Gastroesophageal sphincter (tissue), 4 donors: Measurements from ENCODE around the gene SLC22A12. TPM values are rescaled to one million over a fixed set of nuclear protein-coding genes. Genes with fewer than 3 reads are reported as not detected.
A peak's percentile ranks its signal among the peaks of the same experiment; 100 is the strongest.

Experiments
- ATAC-seq: fragments of 150-250 bp; one replicate; pipeline ENCODE4 v1.9.1; 2016; ENCODE audit warnings: mild to moderate bottlenecking, moderate library complexity
- H3K27ac ChIP-seq, 4 donors: fragments of 200-600 bp; sonication (generic) in 3 of 4; 1 replicate in 3 of 4; 2 replicates in 1 of 4; pipeline ENCODE4 v1.5.1; 2016 to 2019
- H3K27me3 ChIP-seq: fragments of 200-600 bp; sonication (generic); one replicate; pipeline ENCODE4 v1.5.1; 2019
- H3K36me3 ChIP-seq, 2 donors: fragments of 200-600 bp; sonication (generic); one replicate each; pipeline ENCODE4 v1.5.1; 2019; ENCODE audit warnings: control low read depth in 1 of 2
- H3K4me1 ChIP-seq, 3 donors: fragments of 200-600 bp; sonication (generic); 1 replicate in 2 of 3; 2 replicates in 1 of 3; pipeline ENCODE4 v1.5.1; 2016 to 2019; ENCODE audit warnings: control low read depth in 2 of 3
- H3K4me3 ChIP-seq, 2 donors: fragments of 200-600 bp; sonication (generic); one replicate each; pipeline ENCODE4 v1.5.1; 2019; ENCODE audit warnings: mild to moderate bottlenecking in 1 of 2, moderate library complexity in 1 of 2
- H3K9me3 ChIP-seq, 3 donors: fragments of 200-600 bp; sonication (generic); one replicate each; pipeline ENCODE4 v1.5.1; 2017 to 2019; ENCODE audit warnings: control low read depth in 2 of 3
- EP300 ChIP-seq: sonication (generic); formaldehyde crosslinking; IDR thresholded peaks from one replicate; pipeline ENCODE4 v1.6.1; 2017; ENCODE audit warnings: antibody characterized with exemption, mild to moderate bottlenecking
- POLR2A ChIP-seq, 2 donors: fragments of 450-650 bp; IDR thresholded peaks; one replicate each; pipeline ENCODE4 v1.6.1; 2017; ENCODE audit warnings: antibody characterized with exemption in 2 of 2, mild to moderate bottlenecking in 2 of 2, moderate library complexity in 1 of 2
- POLR2AphosphoS5 ChIP-seq: sonication (generic); formaldehyde crosslinking; IDR thresholded peaks from one replicate; pipeline ENCODE4 v1.6.1; 2017; ENCODE audit warnings: antibody characterized with exemption
- WGBS, 2 donors: methylation state at CpG; one replicate each; pipeline ENCODE4 v1.1.5; 2018; ENCODE audit warnings: low coverage in 1 of 2; 5-methylcytosine and 5-hydroxymethylcytosine counted together
- total RNA-seq, 4 donors: library from RNA; depleted of rRNA; stranded (reverse); fragments of >200 nt; gene quantifications; one replicate each; pipeline ENCODE4 v1.1.0, GENCODE V29; 2016
- TF ChIP-seq, protein P1 (sequence below), 4 experiments: fragments of 200-600 bp in 2 of 4; fragments of 450-650 bp in 2 of 4; sonication (generic) in 1 of 4; IDR thresholded peaks; one replicate each; pipeline ENCODE4 v1.5.1; 2017 to 2019; ENCODE audit warnings: antibody characterized with exemption in 4 of 4, mild to moderate bottlenecking in 2 of 4, moderate library complexity in 2 of 4

Gene SLC22A12
- total RNA-seq, 4 donors from 2014 or later, result not detected

DNA sequence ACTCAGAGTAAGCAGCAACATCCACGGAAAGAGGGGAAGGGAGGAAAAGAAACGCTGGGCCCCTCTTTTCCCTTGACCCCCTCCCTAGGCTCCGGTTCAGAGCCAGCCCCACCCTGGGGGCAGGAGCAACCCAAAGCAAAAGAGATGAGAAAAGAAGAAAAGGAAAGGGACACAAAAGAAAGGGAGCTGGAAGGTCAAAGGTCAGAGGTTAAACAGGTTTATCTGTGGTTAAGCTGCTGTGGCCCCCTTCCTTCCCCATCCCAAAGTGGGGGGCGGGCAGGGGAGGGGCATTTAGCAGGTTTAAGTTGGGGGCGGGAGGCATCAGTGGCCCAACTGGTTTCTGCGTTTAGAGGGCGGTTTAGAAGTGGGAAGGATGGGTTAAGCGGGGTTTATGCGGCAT lies 35.6 kb downstream of the SLC22A12 start:
- Histone ChIP-seq H3K4me1 (peaks cover 0 to 11% (median 0%) of the 10 kb centered on the region in 3 donors), H3K4me3 (no peak overlapping the region), H3K36me3 (no peaks in the 10 kb centered on the region), H3K27ac (no peak overlapping the region), H3K9me3 (no peaks in the 10 kb centered on the region), H3K27me3 (no peaks in the 10 kb centered on the region)
- no peak for ATAC-seq
- TF ChIP-seq POLR2AphosphoS5, result no peak
- no peak for TF ChIP-seq EP300
- TF ChIP-seq, protein P1, sequence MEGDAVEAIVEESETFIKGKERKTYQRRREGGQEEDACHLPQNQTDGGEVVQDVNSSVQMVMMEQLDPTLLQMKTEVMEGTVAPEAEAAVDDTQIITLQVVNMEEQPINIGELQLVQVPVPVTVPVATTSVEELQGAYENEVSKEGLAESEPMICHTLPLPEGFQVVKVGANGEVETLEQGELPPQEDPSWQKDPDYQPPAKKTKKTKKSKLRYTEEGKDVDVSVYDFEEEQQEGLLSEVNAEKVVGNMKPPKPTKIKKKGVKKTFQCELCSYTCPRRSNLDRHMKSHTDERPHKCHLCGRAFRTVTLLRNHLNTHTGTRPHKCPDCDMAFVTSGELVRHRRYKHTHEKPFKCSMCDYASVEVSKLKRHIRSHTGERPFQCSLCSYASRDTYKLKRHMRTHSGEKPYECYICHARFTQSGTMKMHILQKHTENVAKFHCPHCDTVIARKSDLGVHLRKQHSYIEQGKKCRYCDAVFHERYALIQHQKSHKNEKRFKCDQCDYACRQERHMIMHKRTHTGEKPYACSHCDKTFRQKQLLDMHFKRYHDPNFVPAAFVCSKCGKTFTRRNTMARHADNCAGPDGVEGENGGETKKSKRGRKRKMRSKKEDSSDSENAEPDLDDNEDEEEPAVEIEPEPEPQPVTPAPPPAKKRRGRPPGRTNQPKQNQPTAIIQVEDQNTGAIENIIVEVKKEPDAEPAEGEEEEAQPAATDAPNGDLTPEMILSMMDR (IDR thresholded peaks at IDR 0.05), result no peak
- TF ChIP-seq POLR2A (IDR thresholded peaks at IDR 0.05), result no peak
- 78 to 91% methylated on average over 4 to 7 of the region's 9 CpGs for WGBS, 2 donors

DNA sequence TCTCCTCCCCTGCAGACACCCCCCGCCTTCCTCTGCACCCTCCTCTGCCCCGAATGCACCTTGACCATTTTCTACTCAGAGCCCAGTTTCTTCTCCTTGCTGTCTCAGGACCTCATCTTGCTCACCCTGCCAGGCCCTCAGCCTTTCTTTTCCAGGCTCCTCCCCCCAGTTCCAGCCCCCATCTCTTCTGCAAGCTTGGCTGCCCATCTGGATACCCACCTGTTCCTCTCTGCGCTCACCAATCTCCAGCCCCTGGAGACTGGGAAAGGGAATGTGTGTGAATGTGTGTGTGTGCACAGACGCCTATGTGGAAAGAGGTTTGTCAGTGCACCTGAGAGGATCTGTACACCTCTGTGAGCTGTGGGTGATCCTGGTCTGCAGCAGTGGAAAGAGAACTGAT lies 36.4 kb downstream of the SLC22A12 start:
- Histone ChIP-seq H3K36me3 (no peaks in the 10 kb centered on the region), H3K27me3 (no peaks in the 10 kb centered on the region), H3K9me3 (no peaks in the 10 kb centered on the region), H3K4me3 (no peak overlapping the region), H3K4me1 (peaks cover 0 to 11% (median 0%) of the 10 kb centered on the region in 3 donors), H3K27ac (no peak overlapping the region)
- TF ChIP-seq, protein P1 (IDR thresholded peaks at IDR 0.05), result no peak
- TF ChIP-seq POLR2AphosphoS5 (no peak), EP300 (no peak), POLR2A (IDR thresholded peaks at IDR 0.05) (no peak)
- no peak for ATAC-seq
- 100% methylated on average over 2 of the region's 4 CpGs; no CpG with 5 or more reads in 1 of the 2 donors for WGBS, 2 donors

DNA sequence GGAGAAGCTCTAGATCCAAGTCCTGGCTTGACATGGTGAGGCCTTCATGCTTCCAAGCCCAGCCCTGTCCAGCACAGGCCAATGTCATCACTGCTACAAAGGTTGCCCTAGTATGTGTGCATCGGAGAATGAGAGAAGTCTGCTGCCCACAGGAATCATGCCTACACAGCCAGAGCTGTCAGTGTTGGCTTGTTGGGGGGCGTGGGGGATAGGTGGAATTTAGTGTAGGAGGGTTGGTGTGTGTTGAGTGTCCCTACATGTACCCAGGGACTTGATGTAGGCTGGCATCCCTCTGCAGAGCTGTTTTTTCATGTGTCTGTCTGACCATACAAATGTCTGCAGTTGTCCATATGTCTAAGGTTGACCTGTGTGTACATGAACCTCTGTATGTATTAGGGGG lies 37.6 kb downstream of the SLC22A12 start:
- no peak overlapping the region for H3K27ac ChIP-seq
- peaks cover 0 to 11% (median 0%) of the 10 kb centered on the region in 3 donors for H3K4me1 ChIP-seq
- WGBS, 2 donors, result 100% methylated on average over 1 of the region's 2 CpGs; no CpG with 5 or more reads in 1 of the 2 donors
- no peaks in the 10 kb centered on the region for H3K27me3 ChIP-seq
- TF ChIP-seq POLR2AphosphoS5, result no peak
- no peak for TF ChIP-seq EP300
- TF ChIP-seq POLR2A (IDR thresholded peaks at IDR 0.05), result no peak
- TF ChIP-seq, protein P1 (IDR thresholded peaks at IDR 0.05), result no peak
- no peaks in the 10 kb centered on the region for H3K36me3 ChIP-seq
- ATAC-seq, result no peak
- no peaks in the 10 kb centered on the region for H3K9me3 ChIP-seq
- no peak overlapping the region for H3K4me3 ChIP-seq

DNA sequence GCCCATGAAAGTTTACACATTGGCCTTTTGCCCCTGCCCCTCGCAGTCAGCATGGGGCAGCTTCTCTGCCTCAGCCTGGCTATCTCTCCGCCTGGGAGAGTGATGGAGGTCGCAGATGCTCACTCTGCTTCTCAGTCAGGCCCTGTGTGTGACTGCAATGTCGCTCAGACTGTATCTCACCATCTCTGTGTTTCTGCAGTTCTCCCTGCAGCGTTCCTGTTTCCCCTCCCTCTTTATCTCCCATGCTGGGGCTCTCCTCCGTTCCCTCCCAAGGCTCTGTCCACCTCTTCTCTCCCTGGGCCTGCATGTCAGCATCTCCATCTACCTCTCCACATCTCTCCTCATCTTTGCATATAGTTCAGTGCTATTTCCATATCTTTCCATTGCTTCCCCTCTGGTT lies 38.1 kb downstream of the SLC22A12 start:
- TF ChIP-seq POLR2A (IDR thresholded peaks at IDR 0.05) (no peak), EP300 (no peak), POLR2AphosphoS5 (no peak)
- TF ChIP-seq, protein P1 (IDR thresholded peaks at IDR 0.05), result no peak
- peaks cover 0 to 11% (median 0%) of the 10 kb centered on the region in 3 donors for H3K4me1 ChIP-seq
- H3K4me3 ChIP-seq, result no peak overlapping the region
- no peaks in the 10 kb centered on the region for H3K9me3 ChIP-seq
- peaks cover 4% of the 10 kb centered on the region for H3K27me3 ChIP-seq
- no peaks in the 10 kb centered on the region for H3K36me3 ChIP-seq
- WGBS, 2 donors, result 75 to 87% methylated on average over 5 of the region's 6 CpGs
- no peak overlapping the region for H3K27ac ChIP-seq
- no peak for ATAC-seq

DNA sequence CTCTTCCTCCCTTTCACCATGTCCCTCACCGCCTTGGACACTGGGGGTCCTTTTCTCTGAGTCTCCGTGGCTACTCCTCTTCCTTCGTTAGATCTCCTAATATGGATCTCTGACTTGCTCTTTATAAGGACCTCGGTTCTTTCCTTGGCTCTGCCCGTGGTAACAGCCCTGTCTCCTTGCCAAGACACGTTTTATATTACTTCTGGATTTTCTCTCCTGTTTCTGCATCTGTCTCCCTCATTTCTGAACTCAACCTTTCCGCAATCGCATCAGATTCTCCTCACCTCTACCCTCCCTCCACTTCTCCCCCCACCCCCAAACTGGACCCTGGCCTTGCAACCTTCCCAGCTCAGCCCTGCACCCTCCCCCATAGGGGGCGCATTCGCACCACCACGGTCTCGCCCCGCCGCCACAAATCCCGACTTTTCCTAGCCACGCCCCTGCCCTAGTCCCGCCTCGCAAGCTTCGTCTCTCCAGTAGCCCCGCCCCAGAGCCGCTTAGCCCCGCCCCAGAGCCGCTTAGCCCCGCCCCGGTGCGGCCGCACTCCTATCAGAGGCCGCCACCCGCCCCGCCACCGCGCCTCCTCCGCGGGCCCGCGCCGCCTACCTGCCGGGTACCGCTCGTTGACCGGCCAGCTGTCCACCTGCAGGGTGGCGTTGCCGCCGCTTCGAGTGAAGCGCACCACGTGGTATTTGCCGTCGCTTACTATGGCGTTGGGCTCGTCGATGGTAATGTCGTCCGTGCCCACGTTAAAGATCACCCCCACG lies 39.0 kb downstream of the SLC22A12 start:
- Histone ChIP-seq H3K9me3 (no peaks in the 10 kb centered on the region), H3K27me3 (peaks cover 10% of the 10 kb centered on the region), H3K36me3 (no peaks in the 10 kb centered on the region), H3K4me3 (no peak overlapping the region), H3K4me1 (peaks cover 0 to 11% (median 0%) of the 10 kb centered on the region in 3 donors), H3K27ac (peak overlapping the region in 1 of 4 donors; percentile 32)
- WGBS, 2 donors, result 20 to 30% methylated on average over 1 to 14 of the region's 56 CpGs
- ATAC-seq, result peak; percentile 18
- TF ChIP-seq EP300, result no peak
- TF ChIP-seq, protein P1 (IDR thresholded peaks at IDR 0.05), result peak in 1 of 4 experiments; percentile 39
